HCT116 (cell line): ENCODE results near the gene GRHL3. TPM values are rescaled to one million over a fixed set of nuclear protein-coding genes. Genes with fewer than 3 reads are reported as not detected.

Experiments used
- ATAC-seq: fragments of 200-7000 bp; cut with Tn5 transposase; 2 replicates; pipeline ENCODE4 v1.9.1; 2020; ENCODE audit warnings: mild to moderate bottlenecking, moderate library complexity
- BruUV-seq: library from RNA; stranded (reverse); fragments of 400-500 nt; replicated peaks from 2 replicates; lab custom pipeline; 2021; lab: Mats Ljungman, UMichigan
- CTCF ChIA-PET: fragments of 300-600 bp; sonication (Branson Sonifier 250); formaldehyde crosslinking; loops from one replicate; lab custom pipeline; 2021; ENCODE audit warnings: antibody characterized with exemption; lab: Charles Lee
- POLR2A ChIA-PET: fragments of 300-600, 350-600 bp; sonication (Branson Sonifier 250); formaldehyde crosslinking; loops from one replicate; lab custom pipeline; 2021; ENCODE audit warnings: antibody characterized with exemption; lab: Charles Lee
- RAD21 ChIA-PET, 2 experiments: fragments of 300-600 bp; sonication (Branson Sonifier 250); formaldehyde crosslinking; loops; one replicate each; lab custom pipeline; 2023; ENCODE audit warnings: low total read pairs in 2 of 2; ENCODE audit not compliant: uncharacterized antibody in 2 of 2, unreplicated experiment in 2 of 2, low non-redundant PET in 1 of 2; lab: Charles Lee
- DNase-seq: peaks from one replicate; pipeline ENCODE4 v3.0.0-alpha.2; 2010; ENCODE audit warnings: low read depth, low spot score
- H2AFZ ChIP-seq: fragments of 200-600 bp; shearing (Covaris generic), sonication (generic); 2 replicates; pipeline ENCODE4 v1.6.1; 2017; ENCODE audit warnings: low read depth, mixed run types, mixed read lengths, antibody characterized with exemption, low read length; ENCODE audit not compliant: poor library complexity, severe bottlenecking
- H3K27ac ChIP-seq: 2 replicates; pipeline ENCODE4 v1.5.1; 2012; ENCODE audit warnings: low read depth, low read length
- H3K27me3 ChIP-seq: fragments of 200-600 bp; sonication (generic); 2 replicates; pipeline ENCODE4 v1.6.1; 2016; ENCODE audit warnings: mixed run types, low read length, mixed read lengths; ENCODE audit not compliant: insufficient read depth
- H3K36me3 ChIP-seq, 2 experiments: fragments of 200-500 bp in 1 of 2; fragments of 200-600 bp in 1 of 2; sonication (Bioruptor generic) in 1 of 2; sonication (generic) in 1 of 2; 2 replicates each; pipeline versions ENCODE4 v1.5.1 to v1.6.1; 2014 to 2016; ENCODE audit warnings: low read length in 2 of 2, inconsistent platforms in 1 of 2, mixed read lengths in 1 of 2, mixed run types in 1 of 2; ENCODE audit not compliant: insufficient read depth in 2 of 2, control insufficient read depth in 1 of 2
- H3K4me1 ChIP-seq, 2 experiments: fragments of 200-600 bp in 1 of 2; sonication (generic) in 1 of 2; 2 replicates each; pipeline versions ENCODE4 v1.5.1 to v1.6.1; 2012 to 2017; ENCODE audit warnings: low read length in 2 of 2, inconsistent platforms in 1 of 2, mild to moderate bottlenecking in 1 of 2, mixed read lengths in 1 of 2, mixed run types in 1 of 2, moderate library complexity in 1 of 2; ENCODE audit not compliant: insufficient read depth in 2 of 2, control insufficient read depth in 1 of 2
- H3K4me2 ChIP-seq: fragments of 200-600 bp; sonication (generic); 2 replicates; pipeline ENCODE4 v1.6.1; 2017; ENCODE audit warnings: mixed run types, low read length, mixed read lengths
- H3K4me3 ChIP-seq, 2 experiments: fragments of 200-600 bp in 1 of 2; sonication (generic) in 1 of 2; replicated peaks in 1 of 2; 2 replicates each; pipeline ENCODE4 v1.5.1; 2011 to 2016; ENCODE audit warnings: low read length in 2 of 2, control low read depth in 1 of 2, low read depth in 1 of 2, mild to moderate bottlenecking in 1 of 2, mixed read lengths in 1 of 2, mixed run types in 1 of 2
- H3K79me2 ChIP-seq: fragments of 200-600 bp; sonication (generic); 2 replicates; pipeline ENCODE4 v1.6.1; 2017; ENCODE audit warnings: mild to moderate bottlenecking, mixed run types, low read length, moderate library complexity, mixed read lengths; ENCODE audit not compliant: insufficient read depth
- H3K9ac ChIP-seq: fragments of 200-600 bp; sonication (generic); 2 replicates; pipeline ENCODE4 v1.6.1; 2016; ENCODE audit warnings: low read length, mixed read lengths
- H3K9me2 ChIP-seq: fragments of 200-600 bp; sonication (generic), shearing (Covaris generic); 2 replicates; pipeline ENCODE4 v1.6.1; 2017; ENCODE audit warnings: mixed run types, mild to moderate bottlenecking, moderate library complexity; ENCODE audit not compliant: insufficient read depth
- H3K9me3 ChIP-seq, 2 experiments: fragments of 200-500 bp in 1 of 2; fragments of 200-600 bp in 1 of 2; sonication (Bioruptor generic) in 1 of 2; sonication (generic) in 1 of 2; 2 replicates each; pipeline ENCODE4 v1.6.1; 2014 to 2017; ENCODE audit warnings: low read length in 2 of 2, mixed read lengths in 2 of 2, inconsistent platforms in 1 of 2, low read depth in 1 of 2, mild to moderate bottlenecking in 1 of 2, mixed run types in 1 of 2, moderate library complexity in 1 of 2; ENCODE audit not compliant: control insufficient read depth in 1 of 2, insufficient read depth in 1 of 2
- H4K20me1 ChIP-seq: fragments of 200-600 bp; sonication (generic), shearing (Covaris generic); 2 replicates; pipeline ENCODE4 v1.6.1; 2017; ENCODE audit warnings: mixed run types, mild to moderate bottlenecking, moderate library complexity; ENCODE audit not compliant: insufficient read depth
- CTCF ChIP-seq, 3 experiments: fragments of 200-600 bp in 1 of 3; sonication (generic) in 1 of 3; IDR thresholded peaks in 2 of 3; conservative IDR thresholded peaks in 1 of 3; 2 replicates each; pipeline ENCODE4 v1.5.1; 2012 to 2017; ENCODE audit warnings: low read depth in 2 of 3, low read length in 2 of 3, antibody characterized with exemption in 1 of 3, borderline replicate concordance in 1 of 3, control low read depth in 1 of 3, mild to moderate bottlenecking in 1 of 3, mixed read lengths in 1 of 3, mixed run types in 1 of 3, moderate library complexity in 1 of 3; ENCODE audit not compliant: insufficient read depth in 1 of 3
- ELF1 ChIP-seq: IDR thresholded peaks from 2 replicates; pipeline ENCODE4 v1.6.1; 2012; ENCODE audit warnings: low read depth, borderline replicate concordance
- EZH2phosphoT487 ChIP-seq: fragments of 200-600 bp; IDR thresholded peaks from 2 replicates; pipeline ENCODE4 v1.6.1; 2018; ENCODE audit warnings: antibody characterized with exemption, borderline replicate concordance
- MAX ChIP-seq: IDR thresholded peaks from 2 replicates; pipeline ENCODE4 v1.6.1; 2012
- POLR2AphosphoS5 ChIP-seq: IDR thresholded peaks from 2 replicates; pipeline ENCODE4 v1.6.1; 2011; ENCODE audit warnings: mild to moderate bottlenecking, low read depth, low read length, moderate library complexity
- SIN3A ChIP-seq: IDR thresholded peaks from 2 replicates; pipeline ENCODE4 v1.6.1; 2012; ENCODE audit warnings: low read depth
- ZBTB33 ChIP-seq: IDR thresholded peaks from 2 replicates; pipeline ENCODE4 v1.6.1; 2011; ENCODE audit warnings: mild to moderate bottlenecking, low read length, moderate library complexity; ENCODE audit not compliant: insufficient replicate concordance; ENCODE audit errors: extremely low read depth
- ZFX ChIP-seq: fragments of 450-650 bp; IDR thresholded peaks from 2 replicates; pipeline ENCODE4 v1.6.1; 2017
- intact Hi-C: fragments of 100-400 bp; cut with micrococcal nuclease; formaldehyde crosslinking; loops from 2 replicates; pipeline ENCODE4 v1.10.0; 2022
- total RNA-seq: library from RNA; stranded (reverse); gene quantifications from one replicate; pipeline ENCODE4 v1.2.1, GENCODE V29; 2021; ENCODE audit not compliant: unreplicated experiment

The GRHL3 gene
- total RNA-seq, 1 experiment from 2014 or later, result 1.0 TPM

GRCh38 chr1:24285231-24285630, 33.9 kb upstream of the GRHL3 start:
- no TSS peak for BruUV-seq
- no peaks in the 10 kb centered on the region for H4K20me1 ChIP-seq
- H3K27me3 ChIP-seq, result no peaks in the 10 kb centered on the region
- ChIA-PET POLR2A (no interaction called here), RAD21 (no interaction called here), CTCF (no interaction called here)
- no peaks in the 10 kb centered on the region for H3K36me3 ChIP-seq
- TF ChIP-seq ELF1 (no peak), ZBTB33 (no peak), CTCF (IDR thresholded peaks at IDR 0.05 in 2 of 3, conservative IDR thresholded peaks at IDR 0.05 in 1 of 3; ENCODE audit: borderline replicate concordance in 1 of 3, insufficient read depth in 1 of 3, low read depth in 2 of 3, low read length in 2 of 3) (no peak), POLR2AphosphoS5 (no peak), ZFX (peak; percentile 18; the same call in 1 of the 2 replicates), SIN3A (no peak), MAX (no peak), EZH2phosphoT487 (no peak)
- intact Hi-C loops, result no loop called here
- no peak overlapping the region for H3K9ac ChIP-seq
- H3K27ac ChIP-seq, result peak overlapping the region; percentile 66; the same call in 1 of the 2 replicates
- no peak overlapping the region for H2AFZ ChIP-seq
- no peaks in the 10 kb centered on the region for H3K9me3 ChIP-seq
- peaks cover 46 to 56% of the 10 kb centered on the region in 2 experiments for H3K4me1 ChIP-seq
- ATAC-seq (no peak), DNase-seq (no peak)
- H3K4me3 ChIP-seq, result no peak overlapping the region
- H3K9me2 ChIP-seq, result no peaks in the 10 kb centered on the region
- H3K4me2 ChIP-seq, result peak overlapping the region; percentile 69; the same call in 1 of the 2 replicates
- no peaks in the 10 kb centered on the region for H3K79me2 ChIP-seq
